Measurements from ENCODE around the gene CDSN.
"Not testable (repeated sequence)": the region's sequence is repeated elsewhere in the genome, so short reads cannot be mapped to it uniquely, and the experiment has no call there.

The CDSN gene

GRCh38 chr6:31120151-31120915 lies at the start of gene CDSN:
TSS of gene CDSN (minus strand) at chr6:31120446. CDS start at chr6:31120419, 27 bp downstream.
- no peak for DNase-seq

- no peak for DNase-seq
These were observed 49.0 kb upstream of the CDSN start for GRCh38 chr6:31169123-31169857.

DNA sequence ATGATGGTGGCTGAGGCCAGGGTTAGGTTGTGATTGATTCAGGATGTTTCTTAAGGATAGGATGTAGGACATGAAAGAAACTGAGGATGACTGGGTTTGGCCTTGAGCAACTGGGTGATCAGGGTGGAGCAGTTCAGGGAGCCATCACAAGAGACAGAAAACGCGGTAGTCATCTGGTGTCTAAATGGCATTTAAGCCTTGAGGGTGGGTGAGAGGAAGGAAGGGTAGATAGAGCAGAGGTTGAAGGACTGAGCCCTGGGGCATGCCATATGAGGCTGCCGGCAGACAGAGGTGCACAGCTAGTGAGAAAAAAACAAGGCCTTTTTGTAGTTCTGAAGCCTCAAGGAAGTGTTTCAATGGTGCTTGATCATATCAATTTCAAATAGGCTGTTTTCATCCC lies 48.4 kb upstream of the CDSN start:
- no peak for DNase-seq

- DNase-seq: no peak
These were observed 45.7 kb upstream of the CDSN start for GRCh38 chr6:31165986-31166385.

DNA sequence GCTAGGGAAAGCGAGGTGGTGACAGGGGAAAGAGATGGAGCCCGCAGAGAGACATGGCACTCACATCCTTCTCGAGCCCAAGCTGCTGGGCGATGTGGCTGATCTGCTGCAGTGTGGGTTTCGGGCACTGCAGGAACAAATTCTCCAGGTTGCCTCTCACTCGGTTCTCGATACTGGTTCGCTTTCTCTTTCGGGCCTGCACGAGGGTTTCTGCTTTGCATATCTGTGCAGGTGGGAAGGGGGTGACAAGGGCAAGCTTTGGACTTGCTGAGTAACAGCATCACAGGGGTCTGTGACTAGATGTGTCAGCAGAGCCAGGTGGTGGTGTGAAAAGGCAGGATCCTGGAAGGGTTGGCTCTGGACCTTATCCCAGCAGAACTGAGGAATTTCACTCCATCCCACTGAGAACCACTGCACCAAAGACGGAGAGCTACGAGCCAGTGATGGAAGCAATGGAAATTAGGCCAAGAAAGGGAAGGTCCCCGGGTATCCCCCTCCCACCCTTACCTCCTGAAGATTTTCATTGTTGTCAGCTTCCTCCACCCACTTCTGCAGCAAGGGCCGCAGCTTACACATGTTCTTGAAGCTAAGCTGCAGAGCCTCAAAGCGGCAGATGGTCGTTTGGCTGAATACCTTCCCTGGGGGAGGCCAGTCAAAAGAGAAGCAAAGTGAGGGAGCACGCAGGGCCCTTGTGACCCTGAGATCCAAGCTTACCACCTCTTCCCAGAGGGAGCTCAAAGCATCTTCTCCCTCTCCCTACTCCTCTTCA lies 45.0 kb upstream of the CDSN start:
- DNase-seq: not testable (repeated sequence)

DNA sequence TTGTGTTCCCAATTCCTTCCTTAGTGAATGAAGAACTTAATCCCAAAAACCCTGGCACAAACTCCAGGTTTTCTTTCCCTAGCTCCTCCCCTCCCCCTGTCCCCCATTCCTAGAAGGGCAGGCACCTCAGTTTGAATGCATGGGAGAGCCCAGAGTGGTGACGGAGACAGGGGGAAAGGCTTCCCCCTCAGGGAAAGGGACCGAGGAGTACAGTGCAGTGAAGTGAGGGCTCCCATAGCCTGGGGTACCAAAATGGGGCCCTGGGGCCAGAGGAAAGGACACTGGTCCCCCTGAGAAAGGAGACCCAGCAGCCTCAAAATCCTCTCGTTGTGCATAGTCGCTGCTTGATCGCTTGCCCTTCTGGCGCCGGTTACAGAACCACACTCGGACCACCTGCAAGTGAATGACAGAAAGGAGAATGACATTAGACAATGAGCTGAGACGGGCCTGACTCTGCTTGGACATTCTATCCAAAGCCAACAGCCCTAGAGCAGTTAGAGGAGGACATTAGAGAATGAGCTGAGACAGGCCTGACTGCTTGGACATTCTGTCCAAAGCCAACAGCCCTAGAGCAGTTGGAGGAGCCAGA lies 44.3 kb upstream of the CDSN start:
- DNase-seq: not testable (repeated sequence)

DNA sequence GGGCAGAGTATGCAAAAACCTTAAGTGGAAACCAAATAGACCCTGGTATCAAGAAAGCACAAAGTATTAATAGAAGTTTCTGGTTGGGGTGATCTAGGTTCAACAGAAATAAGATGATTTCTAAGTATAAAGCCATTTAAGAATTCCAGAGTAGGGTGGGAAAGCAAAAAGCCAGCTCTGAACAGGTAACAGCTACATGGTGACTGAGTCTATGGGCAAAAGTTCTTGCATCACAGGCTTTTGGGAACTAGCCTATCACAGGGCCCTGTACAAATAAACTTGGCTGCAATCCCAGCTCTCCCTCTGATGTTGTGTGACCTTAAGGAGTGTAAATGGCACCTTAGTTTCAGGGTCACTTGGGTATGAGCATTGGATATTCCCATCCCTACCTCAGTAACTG lies 43.7 kb upstream of the CDSN start:
- no peak for DNase-seq

DNA sequence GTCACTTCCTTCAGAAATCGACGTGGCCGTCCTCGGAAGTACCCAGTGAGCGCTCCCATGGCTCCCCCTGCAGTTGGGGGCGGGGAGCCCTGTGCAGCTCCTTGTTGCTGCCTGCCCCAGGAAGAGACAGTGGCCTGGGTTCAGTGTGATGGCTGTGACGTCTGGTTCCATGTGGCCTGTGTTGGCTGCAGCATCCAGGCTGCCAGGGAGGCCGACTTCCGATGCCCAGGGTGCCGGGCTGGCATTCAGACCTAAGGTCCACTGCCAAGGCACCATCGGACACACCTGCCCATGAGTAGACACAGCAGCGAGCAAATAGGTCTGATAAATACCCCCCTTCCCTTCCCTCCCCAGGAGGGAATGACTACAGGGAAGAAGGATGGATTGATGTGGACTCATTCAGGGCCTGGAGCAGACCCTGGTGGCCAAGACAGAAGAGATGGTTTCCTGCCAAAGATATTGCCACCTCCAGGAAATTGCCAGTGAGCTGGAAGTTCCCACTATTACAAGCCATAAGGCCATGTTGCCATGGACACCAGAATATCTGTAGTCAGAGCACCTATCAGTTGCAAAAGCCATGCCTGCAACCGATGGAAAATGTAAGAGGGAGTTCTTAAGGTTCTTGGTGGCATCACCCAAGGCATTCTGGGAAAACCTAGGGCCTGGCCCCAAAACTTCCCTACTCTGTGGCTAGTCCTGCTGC lies 42.4 kb upstream of the CDSN start:
- DNase-seq: no peak

DNA sequence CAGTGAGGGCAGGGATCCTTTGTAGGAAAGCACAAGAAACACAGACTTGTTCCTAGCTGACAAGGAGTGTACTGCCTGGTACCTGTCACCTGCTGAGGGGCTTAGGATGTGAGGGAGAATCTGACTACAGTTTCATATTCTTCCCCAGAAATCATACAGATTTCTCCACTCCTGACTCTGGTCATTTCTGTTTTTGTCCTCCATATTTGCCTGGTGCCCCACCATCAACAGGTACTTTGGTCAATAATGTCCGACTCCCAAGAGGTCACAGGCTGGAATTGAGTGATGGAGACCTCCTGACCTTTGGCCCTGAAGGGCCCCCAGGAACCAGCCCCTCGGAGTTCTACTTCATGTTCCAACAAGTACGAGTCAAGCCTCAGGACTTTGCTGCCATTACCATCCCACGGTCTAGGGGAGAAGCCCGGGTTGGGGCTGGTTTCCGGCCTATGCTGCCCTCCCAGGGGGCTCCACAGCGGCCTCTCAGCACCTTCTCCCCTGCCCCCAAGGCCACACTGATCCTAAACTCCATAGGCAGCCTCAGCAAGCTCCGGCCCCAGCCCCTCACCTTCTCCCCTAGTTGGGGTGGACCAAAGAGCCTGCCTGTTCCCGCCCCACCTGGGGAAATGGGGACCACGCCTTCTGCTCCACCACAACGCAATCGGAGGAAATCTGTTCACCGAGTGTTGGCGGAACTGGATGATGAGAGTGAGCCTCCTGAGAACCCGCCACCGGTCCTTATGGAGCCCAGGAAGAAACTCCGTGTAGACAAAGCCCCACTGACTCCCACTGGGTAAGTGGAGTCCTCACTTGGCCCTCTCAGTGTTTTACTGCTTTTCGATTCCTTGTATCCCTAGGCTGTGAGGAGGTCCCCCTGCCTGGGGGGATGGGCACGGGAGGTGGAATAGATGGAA lies 41.2 kb upstream of the CDSN start:
- no peak for DNase-seq

- peak; percentile 35 to 52 for DNase-seq
These were observed 38.9 kb upstream of the CDSN start for GRCh38 chr6:31158863-31159855.

- peak; percentile 98 to 99 for DNase-seq
These were observed 38.1 kb upstream of the CDSN start, which contains the start of gene TCF19 for GRCh38 chr6:31158140-31158862. TSS of gene TCF19 (plus strand) at chr6:31158589. CDS start at chr6:31159470, 881 bp downstream.

GRCh38 chr6:31157513-31158139 lies 37.4 kb upstream of the CDSN start, which contains the start of gene CCHCR1:
TSS of gene CCHCR1 (minus strand) at chr6:31157802. CDS start at chr6:31157600, 202 bp downstream.
- DNase-seq: no peak

GRCh38 chr6:31156641-31157040 lies 36.4 kb upstream of the CDSN start:
- DNase-seq: no peak

GRCh38 chr6:31154436-31154835 lies 34.2 kb upstream of the CDSN start:
- no peak for DNase-seq

- DNase-seq: no peak
These were observed 32.5 kb upstream of the CDSN start for GRCh38 chr6:31152781-31153180.

DNA sequence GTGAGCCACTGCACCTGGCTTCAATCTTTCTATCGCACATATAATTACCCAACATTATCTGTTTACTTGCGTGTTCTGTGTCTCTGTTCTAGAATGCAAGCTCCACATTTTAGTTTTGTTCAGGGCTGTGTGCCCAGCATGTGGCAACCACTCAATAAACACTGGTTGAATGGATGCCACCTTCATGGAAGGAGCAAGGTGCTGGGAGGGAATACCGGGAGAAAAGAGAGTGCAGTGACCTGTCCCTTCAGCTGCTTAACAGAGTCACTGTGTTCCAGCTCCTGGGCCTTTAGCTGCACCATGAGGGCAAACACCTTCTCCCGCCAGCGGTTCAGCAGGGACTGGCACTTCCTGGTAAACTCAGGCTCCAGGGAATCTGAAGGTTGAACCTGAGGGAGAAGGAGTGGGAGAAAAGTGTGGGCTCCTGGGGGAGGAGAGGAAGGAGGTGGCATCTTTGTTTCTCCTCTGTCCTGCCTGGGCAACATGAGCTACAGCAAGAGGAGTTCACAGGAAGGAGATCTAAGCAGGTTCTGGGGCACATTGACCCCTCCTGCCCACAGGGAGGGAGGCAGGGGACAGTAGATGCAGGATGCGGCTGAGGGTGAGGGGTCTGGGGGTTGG lies 29.7 kb upstream of the CDSN start:
- no peak for DNase-seq

GRCh38 chr6:31145386-31145785 lies 25.1 kb upstream of the CDSN start:
- no peak for DNase-seq

DNA sequence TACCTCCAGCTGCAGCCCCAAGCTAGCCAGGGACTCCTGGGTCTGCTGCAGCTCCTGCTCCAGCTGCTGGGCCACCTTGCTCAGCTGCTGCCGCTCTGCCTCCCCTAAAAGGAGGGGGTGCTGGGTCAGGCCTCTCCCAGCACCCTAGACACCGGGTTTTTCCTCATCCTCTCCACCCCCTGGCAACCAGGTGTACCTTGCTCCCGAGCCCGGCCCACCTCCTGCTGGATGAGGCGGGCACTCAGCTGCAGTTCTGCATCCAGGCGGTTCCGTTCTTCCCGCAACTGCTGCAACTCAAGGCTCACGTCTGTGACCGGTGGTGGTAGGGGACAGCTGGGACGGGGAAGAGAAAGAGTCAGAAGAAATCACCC lies 24.7 kb upstream of the CDSN start:
- no peak for DNase-seq

All from Kasumi-1 (cell line).